IPS DF 6.9 (cell line): Measurements from ENCODE around the gene FAM118A.

Experiments
- DNase-seq: peaks from one replicate; pipeline ENCODE4 v3.0.0-alpha.2; 2013; ENCODE audit warnings: low read depth, low spot score
- H3K27ac ChIP-seq: one replicate; pipeline ENCODE4 v1.5.1; 2013; ENCODE audit warnings: low read length, control low read depth
- H3K27me3 ChIP-seq: 2 replicates; pipeline ENCODE4 v1.6.1; 2013; ENCODE audit warnings: mild to moderate bottlenecking, low read length; ENCODE audit not compliant: control insufficient read depth, insufficient read depth
- H3K36me3 ChIP-seq: 2 replicates; pipeline ENCODE4 v1.6.1; 2013; ENCODE audit warnings: low read length; ENCODE audit not compliant: control insufficient read depth, insufficient read depth
- H3K4me1 ChIP-seq: 2 replicates; pipeline ENCODE4 v1.6.1; 2013; ENCODE audit warnings: low read length; ENCODE audit not compliant: control insufficient read depth, insufficient read depth
- H3K4me3 ChIP-seq: 2 replicates; pipeline ENCODE4 v1.5.1; 2013; ENCODE audit warnings: mild to moderate bottlenecking, low read length
- H3K9me3 ChIP-seq: 2 replicates; pipeline ENCODE4 v1.6.1; 2013; ENCODE audit warnings: low read length, inconsistent platforms; ENCODE audit not compliant: control insufficient read depth, insufficient read depth
- WGBS: extraction: QIAGEN DNeasy Blood & Tissue Kit; methylation state at CpG from one replicate; pipeline ENCODE4 v1.1.7; 2013; ENCODE audit warnings: mixed read lengths, missing lambda C conversion rate; ENCODE audit not compliant: insufficient read length, insufficient coverage; 5-methylcytosine and 5-hydroxymethylcytosine counted together

Gene FAM118A

GRCh38 chr22:45308957-45309421 lies 745 bp upstream of the FAM118A start:
- no peak overlapping the region for H3K27ac ChIP-seq
- H3K27me3 ChIP-seq = no peaks in the 10 kb centered on the region
- H3K4me3 ChIP-seq = peak overlapping the region; percentile 25; the same call in 1 of the 2 replicates
- peaks cover 1% of the 10 kb centered on the region for H3K4me1 ChIP-seq
- WGBS = no CpG with 5 or more reads among the region's 25 CpGs
- no peaks in the 10 kb centered on the region for H3K36me3 ChIP-seq
- H3K9me3 ChIP-seq = no peaks in the 10 kb centered on the region
- DNase-seq = no peak

GRCh38 chr22:45310331-45310976 lies 720 bp downstream of the FAM118A start:
- no peak overlapping the region for H3K27ac ChIP-seq
- peaks cover 1% of the 10 kb centered on the region for H3K4me1 ChIP-seq
- H3K4me3 ChIP-seq = peak overlapping the region; percentile 94
- no peaks in the 10 kb centered on the region for H3K9me3 ChIP-seq
- no peaks in the 10 kb centered on the region for H3K27me3 ChIP-seq
- no CpG with 5 or more reads among the region's 33 CpGs for WGBS
- H3K36me3 ChIP-seq = no peaks in the 10 kb centered on the region
- DNase-seq = no peak

GRCh38 chr22:45310977-45311531 lies 1.3 kb downstream of the FAM118A start:
- DNase-seq = no peak
- Histone ChIP-seq H3K4me3 (peak overlapping the region; percentile 94; the same call in 1 of the 2 replicates), H3K36me3 (no peaks in the 10 kb centered on the region), H3K4me1 (peaks cover 1% of the 10 kb centered on the region), H3K27ac (no peak overlapping the region), H3K9me3 (no peaks in the 10 kb centered on the region), H3K27me3 (no peaks in the 10 kb centered on the region)
- no CpG with 5 or more reads among the region's 14 CpGs for WGBS

GRCh38 chr22:45312415-45312814 lies 2.7 kb downstream of the FAM118A start:
- no peak overlapping the region for H3K4me3 ChIP-seq
- no peak for DNase-seq
- WGBS = no CpG with 5 or more reads among the region's 8 CpGs
- no peaks in the 10 kb centered on the region for H3K36me3 ChIP-seq
- H3K27ac ChIP-seq = no peak overlapping the region
- H3K9me3 ChIP-seq = no peaks in the 10 kb centered on the region
- H3K4me1 ChIP-seq = peaks cover 1% of the 10 kb centered on the region
- no peaks in the 10 kb centered on the region for H3K27me3 ChIP-seq

GRCh38 chr22:45312856-45313255 lies 3.1 kb downstream of the FAM118A start:
- H3K4me3 ChIP-seq = no peak overlapping the region
- no CpG with 5 or more reads among the region's 4 CpGs for WGBS

GRCh38 chr22:45314054-45314721 lies 4.5 kb downstream of the FAM118A start:
- Histone ChIP-seq H3K4me3 (no peak overlapping the region), H3K36me3 (no peaks in the 10 kb centered on the region), H3K27me3 (no peaks in the 10 kb centered on the region), H3K27ac (no peak overlapping the region), H3K4me1 (no peaks in the 10 kb centered on the region; the same call in 1 of the 2 replicates), H3K9me3 (no peaks in the 10 kb centered on the region)
- no CpG with 5 or more reads among the region's 8 CpGs for WGBS
- DNase-seq = no peak

More at GRCh38 chr22:45312856-45313255, 3.1 kb downstream of the FAM118A start:
- DNase-seq = no peak
- no peaks in the 10 kb centered on the region for H3K27me3 ChIP-seq
- no peak overlapping the region for H3K27ac ChIP-seq
- H3K36me3 ChIP-seq = no peaks in the 10 kb centered on the region
- peaks cover 1% of the 10 kb centered on the region for H3K4me1 ChIP-seq
- no peaks in the 10 kb centered on the region for H3K9me3 ChIP-seq

- no peaks in the 10 kb centered on the region; the same call in 1 of the 2 replicates for H3K4me1 ChIP-seq
- no CpG with 5 or more reads among the region's 6 CpGs for WGBS
- no peaks in the 10 kb centered on the region for H3K9me3 ChIP-seq
- no peaks in the 10 kb centered on the region for H3K27me3 ChIP-seq
- no peak overlapping the region for H3K4me3 ChIP-seq
- no peak for DNase-seq
- no peaks in the 10 kb centered on the region for H3K36me3 ChIP-seq
- no peak overlapping the region for H3K27ac ChIP-seq
Observed at GRCh38 chr22:45314786-45315185, 5.1 kb downstream of the FAM118A start.

GRCh38 chr22:45316796-45317526 lies 7.2 kb downstream of the FAM118A start:
- H3K4me3 ChIP-seq = no peak overlapping the region
- no peaks in the 10 kb centered on the region for H3K9me3 ChIP-seq
- no CpG with 5 or more reads among the region's 9 CpGs for WGBS
- DNase-seq = no peak
- H3K36me3 ChIP-seq = no peaks in the 10 kb centered on the region
- H3K4me1 ChIP-seq = no peaks in the 10 kb centered on the region
- no peaks in the 10 kb centered on the region for H3K27me3 ChIP-seq
- no peak overlapping the region for H3K27ac ChIP-seq

- H3K36me3 ChIP-seq = no peaks in the 10 kb centered on the region
- no peak for DNase-seq
- H3K27ac ChIP-seq = no peak overlapping the region
- H3K4me1 ChIP-seq = no peaks in the 10 kb centered on the region
- WGBS = no CpG with 5 or more reads among the region's 19 CpGs
- no peaks in the 10 kb centered on the region for H3K27me3 ChIP-seq
- no peaks in the 10 kb centered on the region for H3K9me3 ChIP-seq
- H3K4me3 ChIP-seq = no peak overlapping the region
Observed at GRCh38 chr22:45317551-45318167, 7.9 kb downstream of the FAM118A start.

GRCh38 chr22:45318168-45318557 lies 8.4 kb downstream of the FAM118A start:
- no peak for DNase-seq
- Histone ChIP-seq H3K27me3 (no peaks in the 10 kb centered on the region), H3K27ac (no peak overlapping the region), H3K36me3 (peaks cover 4% of the 10 kb centered on the region; the same call in 1 of the 2 replicates), H3K4me3 (no peak overlapping the region), H3K4me1 (no peaks in the 10 kb centered on the region), H3K9me3 (no peaks in the 10 kb centered on the region)
- no CpG with 5 or more reads among the region's 8 CpGs for WGBS
